Uterus (tissue), 4 donors: ENCODE data around the gene HPS3. TPM values are rescaled to one million over a fixed set of nuclear protein-coding genes. Genes with fewer than 3 reads are reported as not detected.

Experiments
- DNase-seq, 2 donors: peaks; one replicate each; pipeline ENCODE4 v3.0.0-alpha.2; 2019 to 2020
- H3K27ac ChIP-seq, 2 donors: fragments of 200-600 bp; sonication (generic); 1 replicate in 1 of 2; 2 replicates in 1 of 2; pipeline ENCODE4 v1.5.1; 2016 to 2018
- H3K27me3 ChIP-seq, 2 donors: fragments of 200-600 bp; sonication (generic); one replicate each; pipeline ENCODE4 v1.5.1; 2018 to 2019; ENCODE audit warnings: control low read depth in 1 of 2
- H3K36me3 ChIP-seq, 2 donors: fragments of 200-600 bp; sonication (generic); one replicate each; pipeline ENCODE4 v1.5.1; 2019; ENCODE audit warnings: control low read depth in 1 of 2
- H3K4me1 ChIP-seq, 2 donors: fragments of 200-600 bp; sonication (generic); one replicate each; pipeline ENCODE4 v1.5.1; 2018 to 2019; ENCODE audit warnings: control low read depth in 1 of 2
- H3K4me3 ChIP-seq, 2 donors: fragments of 200-600 bp; sonication (generic); 1 replicate in 1 of 2; 2 replicates in 1 of 2; pipeline ENCODE4 v1.5.1; 2018 to 2019; ENCODE audit warnings: mild to moderate bottlenecking in 1 of 2
- H3K9me3 ChIP-seq, 2 donors: fragments of 200-600 bp; sonication (generic); one replicate each; pipeline ENCODE4 v1.5.1; 2019; ENCODE audit warnings: control low read depth in 1 of 2
- CTCF ChIP-seq, 4 experiments: fragments of 200-600 bp in 2 of 4; fragments of 450-650 bp in 2 of 4; sonication (generic) in 2 of 4; IDR thresholded peaks; one replicate each; pipeline ENCODE4 v1.5.1; 2016 to 2019; ENCODE audit warnings: antibody characterized with exemption in 4 of 4, mild to moderate bottlenecking in 2 of 4, moderate library complexity in 1 of 4
- POLR2A ChIP-seq, 2 donors: fragments of 450-650 bp; IDR thresholded peaks; one replicate each; pipeline ENCODE4 v1.6.1; 2016; ENCODE audit warnings: antibody characterized with exemption in 2 of 2, mild to moderate bottlenecking in 1 of 2, moderate library complexity in 1 of 2
- intact Hi-C: fragments of 100-400 bp; cut with DNase I; formaldehyde crosslinking; loops from one replicate; pipeline ENCODE4 v1.15.1; 2023; ENCODE audit warnings: low total_unique reads
- total RNA-seq, 4 donors: library from RNA; depleted of rRNA in 3 of 4; stranded (reverse); fragments of >200 nt in 3 of 4; gene quantifications; one replicate each; pipeline versions ENCODE4 v1.1.0 to v1.2.4, GENCODE V29; 2014 to 2023
- donor health status: DM: yes; HTN: yes; CAD: no.

HPS3 gene
- total RNA-seq, 4 donors from 2014 or later: 16.5 to 75.6 (median 31.7) TPM

GRCh38 chr3:149134575-149134974 lies 5.1 kb downstream of the HPS3 start:
- H3K36me3 ChIP-seq: no peaks in the 10 kb centered on the region
- H3K27me3 ChIP-seq: no peaks in the 10 kb centered on the region
- H3K4me1 ChIP-seq: peaks cover 0 to 15% of the 10 kb centered on the region in 2 donors
- H3K27ac ChIP-seq: peak overlapping the region; percentile 63 to 68
- intact Hi-C loops: no loop called here
- peak in 1 of 2 donors; percentile 39 for DNase-seq
- TF ChIP-seq CTCF (IDR thresholded peaks at IDR 0.05) (no peak), POLR2A (IDR thresholded peaks at IDR 0.05) (no peak)
- H3K4me3 ChIP-seq: no peak overlapping the region
- no peaks in the 10 kb centered on the region for H3K9me3 ChIP-seq

- DNase-seq: no peak
- Histone ChIP-seq H3K9me3 (no peaks in the 10 kb centered on the region), H3K4me3 (no peak overlapping the region), H3K27me3 (no peaks in the 10 kb centered on the region), H3K27ac (no peak overlapping the region), H3K4me1 (no peaks in the 10 kb centered on the region), H3K36me3 (peaks cover 0 to 2% of the 10 kb centered on the region in 2 donors)
- TF ChIP-seq POLR2A (IDR thresholded peaks at IDR 0.05) (no peak), CTCF (IDR thresholded peaks at IDR 0.05) (no peak)
- intact Hi-C loops: no loop called here
Observed at GRCh38 chr3:149142682-149143081, 13.2 kb downstream of the HPS3 start.

- H3K27ac ChIP-seq: no peak overlapping the region
- DNase-seq: no peak
- H3K9me3 ChIP-seq: no peaks in the 10 kb centered on the region
- peaks cover 0 to 2% of the 10 kb centered on the region in 2 donors for H3K36me3 ChIP-seq
- H3K4me1 ChIP-seq: no peaks in the 10 kb centered on the region
- H3K27me3 ChIP-seq: no peaks in the 10 kb centered on the region
- intact Hi-C loops: no loop called here
- TF ChIP-seq POLR2A (IDR thresholded peaks at IDR 0.05) (no peak), CTCF (IDR thresholded peaks at IDR 0.05) (no peak)
- H3K4me3 ChIP-seq: no peak overlapping the region
Observed at GRCh38 chr3:149145356-149145755, 15.9 kb downstream of the HPS3 start.

- H3K27ac ChIP-seq: no peak overlapping the region
- DNase-seq: no peak
- no peak overlapping the region for H3K4me3 ChIP-seq
- no peaks in the 10 kb centered on the region for H3K36me3 ChIP-seq
- TF ChIP-seq CTCF (IDR thresholded peaks at IDR 0.05) (no peak), POLR2A (IDR thresholded peaks at IDR 0.05) (no peak)
- H3K27me3 ChIP-seq: no peaks in the 10 kb centered on the region
- H3K9me3 ChIP-seq: no peaks in the 10 kb centered on the region
- intact Hi-C loops: no loop called here
- H3K4me1 ChIP-seq: no peaks in the 10 kb centered on the region
Observed at GRCh38 chr3:149145974-149146373, 16.5 kb downstream of the HPS3 start.

GRCh38 chr3:149150436-149150835 lies 21.0 kb downstream of the HPS3 start:
- intact Hi-C loops: no loop called here
- Histone ChIP-seq H3K4me1 (no peaks in the 10 kb centered on the region), H3K27ac (no peak overlapping the region), H3K9me3 (no peaks in the 10 kb centered on the region), H3K27me3 (no peaks in the 10 kb centered on the region), H3K36me3 (no peaks in the 10 kb centered on the region), H3K4me3 (no peak overlapping the region)
- DNase-seq: no peak
- TF ChIP-seq POLR2A (IDR thresholded peaks at IDR 0.05) (no peak), CTCF (IDR thresholded peaks at IDR 0.05) (no peak)
